Gastrocnemius medialis (tissue), 4 donors: Measurements from ENCODE around the gene SPN.

ENCODE experiments used
- CTCF ChIP-seq, 5 experiments: fragments of 450-650 bp in 3 of 5; fragments of 200-600 bp in 2 of 5; sonication (generic) in 2 of 5; IDR thresholded peaks in 4 of 5; conservative IDR thresholded peaks in 1 of 5; 1 replicate in 4 of 5; 2 replicates in 1 of 5; pipeline ENCODE4 v1.5.1; 2016 to 2019; ENCODE audit warnings: antibody characterized with exemption in 5 of 5, mild to moderate bottlenecking in 3 of 5, moderate library complexity in 3 of 5
- POLR2A ChIP-seq, 2 donors: fragments of 450-650 bp; IDR thresholded peaks; one replicate each; pipeline ENCODE4 v1.6.1; 2017; ENCODE audit warnings: antibody characterized with exemption in 2 of 2, mild to moderate bottlenecking in 2 of 2, moderate library complexity in 2 of 2

DNA sequence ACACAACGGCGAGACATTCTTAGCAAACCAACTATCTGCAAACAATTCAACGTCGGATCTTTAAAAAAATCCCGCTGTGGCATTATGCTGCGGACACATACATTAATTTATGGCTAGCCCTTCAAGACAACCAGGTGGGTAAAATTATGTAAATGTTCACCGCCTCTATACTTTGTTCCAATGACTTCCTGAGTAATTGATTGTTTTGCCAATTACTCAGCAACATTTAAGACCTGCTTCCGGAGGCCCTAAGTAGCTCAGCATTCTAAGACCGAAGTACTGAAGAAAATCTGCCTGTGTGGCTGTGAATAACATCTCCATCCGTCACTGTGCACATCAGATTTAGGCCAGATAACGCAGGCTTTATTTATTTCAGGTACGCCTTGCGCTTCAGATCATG lies 39.2 kb downstream of the SPN start:
- TF ChIP-seq CTCF (IDR thresholded peaks at IDR 0.05 in 4 of 5, conservative IDR thresholded peaks at IDR 0.05 in 1 of 5) (no peak), POLR2A (IDR thresholded peaks at IDR 0.05) (no peak)
